NCI-H2029 treated with DMSO at 0.1 percent for 48 hours (cell line): ENCODE results near the gene TRIM9.

Experiments
- DNase-seq: peaks from one replicate; lab custom pipeline; 2025; lab: John Stamatoyannopoulos, UW

Gene TRIM9

DNA sequence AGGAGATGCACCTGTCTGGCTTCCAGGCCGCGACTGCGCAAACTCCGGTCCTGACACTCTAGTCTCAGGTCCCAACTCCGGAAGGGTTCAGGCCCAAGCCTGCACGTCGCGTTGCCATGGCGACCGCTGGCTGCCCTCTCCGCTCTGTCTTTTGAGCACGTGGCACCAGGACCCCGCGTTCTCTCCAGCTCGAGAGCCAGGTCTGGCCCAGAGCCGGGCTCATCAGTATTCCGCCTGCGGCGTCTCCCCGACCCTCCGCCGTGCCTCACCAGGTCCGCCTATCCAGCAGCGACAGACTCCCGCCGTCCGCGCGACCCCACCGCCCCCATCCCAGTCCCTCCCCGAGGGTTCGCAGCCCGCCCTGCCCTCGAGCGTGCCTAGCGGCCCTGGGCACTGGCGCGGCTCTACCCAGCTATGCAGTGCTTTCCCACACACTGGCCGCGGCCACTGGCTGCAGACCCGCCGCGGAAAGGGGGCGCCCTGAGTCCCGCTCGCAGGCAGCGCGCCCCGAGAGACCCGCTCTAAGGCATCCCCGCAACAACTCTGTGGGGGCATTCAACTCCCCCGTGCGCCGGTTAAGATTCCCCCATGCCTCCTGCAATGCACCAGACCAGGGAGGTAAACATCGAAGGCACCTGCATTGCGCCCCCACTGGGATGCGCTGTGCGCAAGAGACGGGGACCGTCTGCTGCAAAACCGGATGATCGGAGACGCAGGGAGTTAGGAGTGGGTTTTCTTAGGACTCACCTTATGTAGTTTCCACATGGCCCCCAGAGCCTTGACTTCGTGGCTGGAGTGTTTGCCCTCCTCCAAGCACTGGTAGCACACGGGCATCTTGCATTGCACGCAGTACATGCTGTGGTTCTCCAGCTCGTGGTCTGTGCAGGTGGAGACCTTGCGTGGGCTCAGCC lies 1.3 kb downstream of the TRIM9 start:
- peak; percentile 82 for DNase-seq

GRCh38 chr14:51092965-51093364 lies 1.9 kb downstream of the TRIM9 start:
- DNase-seq = no peak

DNA sequence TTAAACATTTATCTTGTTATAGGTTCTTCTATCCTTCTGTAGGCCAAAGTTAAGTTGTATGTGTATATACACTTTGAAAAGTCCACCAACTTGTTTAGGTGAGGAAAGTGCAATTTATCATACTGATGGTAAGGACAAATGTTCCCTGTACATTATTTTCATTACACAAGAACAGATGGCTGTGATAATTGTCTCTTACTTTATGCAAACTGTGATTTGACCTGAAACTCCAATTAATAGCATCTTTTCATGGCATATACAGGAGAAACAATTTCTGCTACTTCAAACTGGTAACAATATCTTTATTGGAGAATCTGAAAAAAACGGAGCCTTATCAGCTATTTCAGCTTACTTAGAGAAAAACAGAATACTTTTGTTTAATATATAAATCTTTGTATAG lies 5.6 kb downstream of the TRIM9 start:
- no peak for DNase-seq

GRCh38 chr14:51087031-51087441 lies 7.9 kb downstream of the TRIM9 start:
- DNase-seq = peak; percentile 35

DNA sequence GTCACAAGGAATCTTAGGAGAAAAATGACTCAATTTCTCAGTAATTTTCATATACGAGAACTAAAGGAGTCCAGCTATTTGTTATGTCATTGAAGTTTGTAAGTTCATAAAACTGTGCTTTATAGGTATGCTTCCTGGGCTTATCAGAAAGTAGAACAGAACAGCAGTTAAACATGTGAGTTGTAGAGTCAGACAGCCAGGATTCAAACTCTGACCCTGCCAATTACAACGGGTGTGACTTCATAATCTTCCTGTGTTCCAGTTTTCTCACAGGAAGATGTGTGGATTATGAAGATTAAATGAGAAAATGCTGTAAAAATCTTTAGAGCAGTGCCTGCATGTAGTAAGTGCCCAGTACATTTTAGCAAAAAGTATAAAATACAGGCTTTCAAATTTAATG lies 8.9 kb downstream of the TRIM9 start:
- DNase-seq = no peak

- DNase-seq = no peak
Measured at GRCh38 chr14:51084962-51085361, 9.9 kb downstream of the TRIM9 start.

- no peak for DNase-seq
Measured at GRCh38 chr14:51084507-51084906, 10.4 kb downstream of the TRIM9 start.

DNA sequence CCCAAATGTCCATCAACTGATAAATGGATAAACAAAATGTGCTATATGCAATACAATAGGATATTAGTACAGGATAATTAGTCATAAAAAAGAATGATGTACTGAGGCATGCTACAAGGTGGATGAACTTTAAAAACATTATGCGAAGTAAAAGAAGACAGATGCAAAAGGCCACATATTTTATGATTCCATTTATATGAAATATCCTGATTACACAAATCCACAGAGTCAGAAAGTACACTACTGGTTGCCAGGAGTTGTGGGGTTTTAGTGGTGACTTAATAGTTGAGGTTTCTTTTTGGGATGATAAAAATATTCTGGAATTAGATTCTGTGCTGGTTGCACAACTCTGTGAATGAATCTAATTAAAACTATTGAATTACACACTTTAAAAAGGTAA lies 12.6 kb downstream of the TRIM9 start:
- DNase-seq = no peak

- DNase-seq = no peak
Measured at GRCh38 chr14:51081712-51082111, 13.2 kb downstream of the TRIM9 start.

DNA sequence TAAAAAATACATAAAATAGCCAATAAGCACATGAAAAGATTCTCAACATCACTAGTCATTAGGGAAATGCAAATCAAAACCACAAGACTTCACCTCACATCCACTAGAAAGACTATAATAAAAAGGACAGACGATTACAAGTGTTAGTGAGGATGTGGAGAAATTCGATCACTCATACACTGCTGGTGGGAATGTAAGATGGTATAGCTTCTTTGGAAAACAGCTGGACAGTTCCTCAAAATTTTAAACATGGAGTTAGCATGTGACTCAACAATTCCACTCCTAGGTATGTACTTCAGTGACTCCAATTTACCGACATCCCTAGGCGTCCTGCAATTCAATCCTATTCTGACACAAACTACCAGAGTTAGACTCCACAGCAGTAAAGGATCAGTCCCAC lies 13.7 kb downstream of the TRIM9 start:
- DNase-seq = no peak

GRCh38 chr14:51080645-51081044 lies 14.3 kb downstream of the TRIM9 start:
- DNase-seq = no peak

- DNase-seq = peak; percentile 88
Measured at GRCh38 chr14:51079489-51079888, 15.4 kb downstream of the TRIM9 start.

DNA sequence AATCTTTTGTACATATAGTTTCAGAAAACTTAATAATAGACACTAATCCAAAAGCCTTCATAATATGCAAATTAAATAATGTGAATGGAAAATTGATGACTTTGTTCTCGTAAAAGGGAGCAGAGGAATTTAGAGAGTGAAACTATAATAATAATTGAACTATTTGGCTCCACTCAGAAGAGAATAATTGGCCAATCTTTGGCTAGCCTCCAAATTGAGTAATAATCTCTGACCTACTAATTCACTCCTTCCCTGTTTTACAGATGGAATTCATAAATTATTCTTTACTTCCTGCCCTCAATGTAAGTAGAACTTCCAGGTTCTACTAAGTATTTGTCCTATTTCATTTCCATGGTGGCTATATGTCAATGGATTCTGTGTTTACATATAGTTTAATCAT lies 15.8 kb downstream of the TRIM9 start:
- no peak for DNase-seq

GRCh38 chr14:51074701-51075385 lies 20.1 kb downstream of the TRIM9 start:
- no peak for DNase-seq

GRCh38 chr14:51073731-51074130 lies 21.2 kb downstream of the TRIM9 start:
- DNase-seq = no peak

DNA sequence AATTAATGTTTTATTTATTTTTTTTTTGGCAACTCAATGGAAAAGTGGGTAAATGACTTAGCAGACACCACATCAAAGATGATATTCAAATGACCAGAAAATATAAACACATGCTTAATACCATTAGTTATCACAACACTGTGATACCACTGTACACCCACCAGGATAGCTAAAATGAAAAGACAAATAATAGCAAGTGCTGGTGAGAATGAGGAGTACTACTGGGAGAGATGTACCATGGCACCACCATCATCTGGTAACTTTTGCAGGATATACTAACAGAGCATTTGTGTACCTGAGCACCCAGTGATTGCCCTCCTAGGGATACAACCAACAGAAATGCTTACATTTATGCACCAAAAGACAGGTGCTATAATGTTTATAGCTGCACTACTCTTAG lies 21.9 kb downstream of the TRIM9 start:
- DNase-seq = no peak

DNA sequence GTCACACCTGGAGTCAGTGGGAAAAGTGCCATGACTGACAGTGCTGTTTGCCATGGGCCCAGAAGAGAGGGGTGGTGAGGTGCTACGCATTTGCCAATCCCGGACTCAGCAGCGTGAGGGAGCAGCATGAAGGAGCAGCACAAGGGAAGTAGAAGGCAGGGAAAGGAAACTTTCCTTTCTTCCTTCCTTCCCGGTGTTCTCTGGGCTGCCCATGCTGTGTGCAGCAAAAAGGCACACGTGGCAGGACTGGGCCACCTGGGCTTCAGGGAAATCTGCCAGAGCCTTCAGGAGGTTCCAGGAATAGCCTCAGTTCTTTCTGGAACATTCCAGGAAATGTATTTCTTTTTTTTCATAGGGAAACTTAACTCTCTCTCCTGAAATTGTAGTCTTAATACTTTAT lies 23.0 kb downstream of the TRIM9 start:
- DNase-seq = no peak

- no peak for DNase-seq
Measured at GRCh38 chr14:51070726-51071125, 24.2 kb downstream of the TRIM9 start.

DNA sequence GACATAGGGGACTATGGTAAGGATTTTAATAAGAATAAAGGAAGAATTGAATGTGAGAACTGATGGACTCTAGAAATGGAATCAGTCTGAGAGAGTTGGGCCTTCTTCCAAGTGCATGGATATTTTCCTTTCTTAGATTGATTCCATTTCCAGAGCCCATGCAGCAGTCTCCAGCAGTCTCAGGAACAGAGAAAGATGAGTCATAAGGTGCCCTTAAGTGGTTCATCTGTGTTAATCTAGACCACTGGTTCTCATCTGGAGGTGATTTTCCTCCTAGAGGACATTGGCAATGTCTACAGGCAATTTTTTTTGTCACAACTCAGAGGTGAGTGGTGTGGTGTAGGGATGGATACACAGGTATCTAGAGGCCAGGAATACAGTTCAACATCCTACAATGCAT lies 25.9 kb downstream of the TRIM9 start:
- no peak for DNase-seq

GRCh38 chr14:51068268-51068667 lies 26.6 kb downstream of the TRIM9 start:
- DNase-seq = no peak

GRCh38 chr14:51067295-51067694 lies 27.6 kb downstream of the TRIM9 start:
- no peak for DNase-seq

DNA sequence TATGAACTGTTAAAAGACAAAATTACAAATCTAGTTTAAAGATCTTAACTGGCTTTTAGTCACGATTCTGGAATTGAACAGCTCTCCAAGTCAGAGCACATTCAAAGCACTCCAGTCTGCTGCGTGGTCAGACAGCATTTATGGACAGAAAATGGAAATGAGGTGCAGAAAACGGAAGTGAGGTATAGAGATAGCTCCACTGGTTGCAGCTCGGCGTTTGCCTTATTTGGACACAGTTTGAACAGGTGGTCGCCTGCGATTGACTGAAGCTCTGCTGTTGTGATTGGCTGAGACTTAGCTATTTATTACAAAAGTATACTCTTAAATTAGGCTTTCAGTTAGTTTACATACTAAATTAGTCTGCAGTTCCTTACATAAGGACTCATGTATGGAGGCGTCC lies 28.3 kb downstream of the TRIM9 start:
- no peak for DNase-seq

- no peak for DNase-seq
Measured at GRCh38 chr14:51059032-51059431, 35.9 kb downstream of the TRIM9 start.
